ENCODE results near the gene BCLAF1.
"Not testable (repeated sequence)": the region's sequence is repeated elsewhere in the genome, so short reads cannot be mapped to it uniquely, and the experiment has no call there.

BCLAF1 gene

DNA sequence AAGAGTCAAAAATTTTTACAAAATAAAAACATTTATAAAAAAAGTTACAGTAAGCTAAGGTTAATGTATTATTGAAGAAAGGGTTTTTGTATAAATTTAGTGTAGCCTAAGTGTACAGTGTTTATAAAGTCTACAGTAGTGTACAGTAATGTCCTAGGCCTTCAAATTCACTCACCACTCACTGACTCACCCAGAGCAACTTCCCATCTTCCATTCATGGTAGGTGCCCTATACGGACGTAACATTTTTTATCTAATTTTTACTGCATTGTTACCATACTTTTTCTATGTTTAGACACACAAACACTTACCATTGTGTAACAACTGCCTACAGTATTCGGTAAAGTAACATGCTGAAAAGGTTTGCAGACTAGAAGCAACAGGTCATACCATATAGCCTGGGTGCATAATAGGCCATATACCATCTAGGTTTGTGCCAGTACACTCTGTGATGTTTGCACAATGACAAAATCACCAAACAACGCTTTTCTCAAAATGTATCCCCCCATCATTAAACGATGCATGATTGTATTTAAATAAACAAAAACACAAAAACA lies 45.5 kb downstream of the BCLAF1 start:
- Histone ChIP-seq H3K4me3 (ENCODE audit: low read length) (no peak overlapping the region), H3K9ac (ENCODE audit: low read depth, low read length) (no peak overlapping the region), H3K4me1 (ENCODE audit: insufficient read depth, low read length) (peaks cover 5% of the 10 kb centered on the region; the same call in 1 of the 2 replicates), H3K9me3 (ENCODE audit: insufficient read depth, low read depth, low read length) (no peaks in the 10 kb centered on the region), H3K36me3 (ENCODE audit: insufficient read depth, low read length) (peaks cover 50% of the 10 kb centered on the region), H3K27me3 (ENCODE audit: insufficient read depth, low read length) (no peaks in the 10 kb centered on the region), H3K27ac (ENCODE audit: low read depth, low read length) (no peak overlapping the region)
- WGBS: 93% methylated on average over 4 of the region's 5 CpGs

GRCh38 chr6:136236466-136237293 lies 53.0 kb downstream of the BCLAF1 start:
- H3K9ac ChIP-seq (ENCODE audit: low read depth, low read length): no peak overlapping the region
- no peaks in the 10 kb centered on the region for H3K9me3 ChIP-seq (ENCODE audit: insufficient read depth, low read depth, low read length)
- WGBS: 96% methylated on average over 9 of the region's 9 CpGs
- H3K36me3 ChIP-seq (ENCODE audit: insufficient read depth, low read length): peaks cover 32% of the 10 kb centered on the region
- H3K27me3 ChIP-seq (ENCODE audit: insufficient read depth, low read length): no peaks in the 10 kb centered on the region
- no peak overlapping the region for H3K4me3 ChIP-seq (ENCODE audit: low read length)
- H3K27ac ChIP-seq (ENCODE audit: low read depth, low read length): no peak overlapping the region
- no peaks in the 10 kb centered on the region for H3K4me1 ChIP-seq (ENCODE audit: insufficient read depth, low read length)

GRCh38 chr6:136235233-136235564 lies 54.4 kb downstream of the BCLAF1 start:
- WGBS: 88% methylated on average over 4 of the region's 4 CpGs
- Histone ChIP-seq H3K4me3 (ENCODE audit: low read length) (no peak overlapping the region), H3K9ac (ENCODE audit: low read depth, low read length) (no peak overlapping the region), H3K27ac (ENCODE audit: low read depth, low read length) (no peak overlapping the region), H3K4me1 (ENCODE audit: insufficient read depth, low read length) (no peaks in the 10 kb centered on the region), H3K9me3 (ENCODE audit: insufficient read depth, low read depth, low read length) (no peaks in the 10 kb centered on the region), H3K27me3 (ENCODE audit: insufficient read depth, low read length) (no peaks in the 10 kb centered on the region), H3K36me3 (ENCODE audit: insufficient read depth, low read length) (peaks cover 20% of the 10 kb centered on the region)

- no peak overlapping the region for H3K27ac ChIP-seq (ENCODE audit: low read depth, low read length)
- H3K36me3 ChIP-seq (ENCODE audit: insufficient read depth, low read length): peaks cover 2% of the 10 kb centered on the region
- no peak overlapping the region for H3K9ac ChIP-seq (ENCODE audit: low read depth, low read length)
- no peak overlapping the region for H3K4me3 ChIP-seq (ENCODE audit: low read length)
- no peaks in the 10 kb centered on the region for H3K4me1 ChIP-seq (ENCODE audit: insufficient read depth, low read length)
- WGBS: 100% methylated on average over 1 of the region's 1 CpG
- no peaks in the 10 kb centered on the region for H3K27me3 ChIP-seq (ENCODE audit: insufficient read depth, low read length)
- no peaks in the 10 kb centered on the region for H3K9me3 ChIP-seq (ENCODE audit: insufficient read depth, low read depth, low read length)
Measured at GRCh38 chr6:136232701-136233100, 56.9 kb downstream of the BCLAF1 start.

DNA sequence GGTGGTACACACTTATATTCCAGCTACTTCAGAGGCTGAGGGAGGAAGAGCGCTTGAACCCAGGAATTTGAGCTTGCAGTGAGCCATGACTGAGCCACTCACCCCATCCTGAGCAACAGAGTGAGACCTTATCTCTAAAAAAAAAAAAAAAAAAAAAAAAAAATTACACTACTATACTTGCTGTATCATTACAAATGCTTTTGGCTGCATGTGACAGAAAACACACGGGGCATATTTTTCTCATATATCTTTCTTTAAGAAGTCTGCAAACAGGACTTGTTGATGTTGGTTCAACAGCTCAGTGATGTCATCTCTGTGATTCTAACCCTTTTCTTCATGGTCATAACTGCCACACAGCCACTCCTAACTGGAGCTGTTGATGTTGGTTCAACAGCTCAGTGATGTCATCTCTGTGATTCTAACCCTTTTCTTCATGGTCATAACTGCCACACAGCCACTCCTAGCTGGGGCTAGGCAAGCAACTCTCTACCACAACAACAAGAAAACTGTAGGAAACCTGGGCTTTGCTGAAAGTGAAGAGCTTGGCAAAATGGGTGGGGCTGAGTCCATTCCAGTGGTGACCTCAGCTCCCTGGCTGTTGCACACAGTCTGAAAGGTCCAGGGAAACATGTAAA lies 59.3 kb downstream of the BCLAF1 start:
- Histone ChIP-seq H3K9ac (ENCODE audit: low read depth, low read length) (no peak overlapping the region), H3K27me3 (ENCODE audit: insufficient read depth, low read length) (no peaks in the 10 kb centered on the region), H3K9me3 (ENCODE audit: insufficient read depth, low read depth, low read length) (no peaks in the 10 kb centered on the region), H3K4me3 (ENCODE audit: low read length) (no peak overlapping the region), H3K4me1 (ENCODE audit: insufficient read depth, low read length) (no peaks in the 10 kb centered on the region), H3K27ac (ENCODE audit: low read depth, low read length) (no peak overlapping the region), H3K36me3 (ENCODE audit: insufficient read depth, low read length) (no peaks in the 10 kb centered on the region; the same call in 1 of the 2 replicates)
- WGBS: 100% methylated on average over 2 of the region's 2 CpGs

DNA sequence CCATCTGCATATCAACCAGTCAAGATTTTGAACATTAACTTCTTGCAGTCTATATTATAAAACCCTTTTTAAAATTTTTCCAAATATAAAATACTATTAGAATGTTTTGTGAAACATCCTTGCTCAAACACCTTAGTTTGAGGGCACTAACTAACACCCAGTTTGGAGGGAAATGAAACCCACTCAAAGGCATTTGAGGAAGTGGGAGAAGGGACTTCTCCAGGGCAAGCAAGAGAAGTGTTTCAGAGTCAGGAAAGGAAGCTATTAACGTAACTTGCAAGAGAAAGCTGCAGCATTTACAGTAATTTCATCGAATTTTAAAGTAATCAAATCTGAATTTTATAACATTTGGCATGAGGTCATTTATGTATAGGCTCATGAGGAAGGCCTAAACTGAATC lies 60.8 kb downstream of the BCLAF1 start:
- 97% methylated on average over 2 of the region's 2 CpGs for WGBS
- Histone ChIP-seq H3K27me3 (ENCODE audit: insufficient read depth, low read length) (no peaks in the 10 kb centered on the region), H3K4me3 (ENCODE audit: low read length) (no peak overlapping the region), H3K4me1 (ENCODE audit: insufficient read depth, low read length) (no peaks in the 10 kb centered on the region), H3K9me3 (ENCODE audit: insufficient read depth, low read depth, low read length) (no peaks in the 10 kb centered on the region), H3K36me3 (ENCODE audit: insufficient read depth, low read length) (no peaks in the 10 kb centered on the region; the same call in 1 of the 2 replicates), H3K27ac (ENCODE audit: low read depth, low read length) (no peak overlapping the region), H3K9ac (ENCODE audit: low read depth, low read length) (no peak overlapping the region)

- H3K4me1 ChIP-seq (ENCODE audit: insufficient read depth, low read length): no peaks in the 10 kb centered on the region
- no peaks in the 10 kb centered on the region for H3K36me3 ChIP-seq (ENCODE audit: insufficient read depth, low read length)
- no peak overlapping the region for H3K9ac ChIP-seq (ENCODE audit: low read depth, low read length)
- no peaks in the 10 kb centered on the region for H3K9me3 ChIP-seq (ENCODE audit: insufficient read depth, low read depth, low read length)
- WGBS: 96% methylated on average over 4 of the region's 4 CpGs
- H3K4me3 ChIP-seq (ENCODE audit: low read length): no peak overlapping the region
- H3K27ac ChIP-seq (ENCODE audit: low read depth, low read length): no peak overlapping the region
- no peaks in the 10 kb centered on the region for H3K27me3 ChIP-seq (ENCODE audit: insufficient read depth, low read length)
Measured at GRCh38 chr6:136226674-136227377, 62.8 kb downstream of the BCLAF1 start.

DNA sequence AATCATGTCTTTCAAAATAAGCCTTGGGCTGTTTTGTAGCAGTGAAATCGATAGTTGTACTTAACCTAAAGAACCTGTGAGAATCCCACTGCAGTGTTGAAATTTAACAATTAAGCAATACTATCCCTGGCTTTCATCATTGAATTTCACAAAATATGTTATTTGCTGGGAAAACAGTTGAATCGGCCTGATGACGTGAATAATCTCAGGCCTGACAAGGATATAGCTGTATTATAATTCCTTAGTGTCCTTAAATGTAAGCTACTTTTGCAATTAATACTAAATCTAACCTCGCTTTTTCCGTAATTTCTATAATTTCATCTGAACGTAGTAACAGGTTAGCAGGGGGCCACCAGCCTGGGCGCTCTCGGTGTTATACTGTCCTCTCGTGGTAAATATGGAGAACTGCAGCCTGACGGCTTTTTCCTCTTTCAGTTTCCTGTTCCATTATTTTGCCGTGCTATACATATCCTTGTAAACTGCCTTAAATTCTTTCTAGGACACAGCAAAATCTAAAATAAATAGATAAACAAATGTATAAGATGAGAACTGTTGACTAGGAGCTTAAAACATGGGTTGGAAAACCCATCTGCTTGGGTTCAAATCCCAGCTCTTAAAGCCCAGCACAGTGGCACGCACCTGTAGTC lies 63.5 kb downstream of the BCLAF1 start:
- H3K27ac ChIP-seq (ENCODE audit: low read depth, low read length): no peak overlapping the region
- 49% methylated on average over 12 of the region's 12 CpGs for WGBS
- H3K4me3 ChIP-seq (ENCODE audit: low read length): no peak overlapping the region
- no peak overlapping the region for H3K9ac ChIP-seq (ENCODE audit: low read depth, low read length)
- no peaks in the 10 kb centered on the region for H3K4me1 ChIP-seq (ENCODE audit: insufficient read depth, low read length)
- no peaks in the 10 kb centered on the region for H3K27me3 ChIP-seq (ENCODE audit: insufficient read depth, low read length)
- H3K36me3 ChIP-seq (ENCODE audit: insufficient read depth, low read length): no peaks in the 10 kb centered on the region
- H3K9me3 ChIP-seq (ENCODE audit: insufficient read depth, low read depth, low read length): no peaks in the 10 kb centered on the region

GRCh38 chr6:136225496-136225895 lies 64.2 kb downstream of the BCLAF1 start:
- H3K4me1 ChIP-seq (ENCODE audit: insufficient read depth, low read length): no peaks in the 10 kb centered on the region
- no peaks in the 10 kb centered on the region for H3K27me3 ChIP-seq (ENCODE audit: insufficient read depth, low read length)
- no peak overlapping the region for H3K4me3 ChIP-seq (ENCODE audit: low read length)
- no peaks in the 10 kb centered on the region for H3K9me3 ChIP-seq (ENCODE audit: insufficient read depth, low read depth, low read length)
- no peak overlapping the region for H3K27ac ChIP-seq (ENCODE audit: low read depth, low read length)
- H3K36me3 ChIP-seq (ENCODE audit: insufficient read depth, low read length): no peaks in the 10 kb centered on the region
- no peak overlapping the region for H3K9ac ChIP-seq (ENCODE audit: low read depth, low read length)
- 78% methylated on average over 5 of the region's 5 CpGs for WGBS

- H3K27me3 ChIP-seq (ENCODE audit: insufficient read depth, low read length); H3K27ac ChIP-seq (ENCODE audit: low read depth, low read length); H3K4me3 ChIP-seq (ENCODE audit: low read length); H3K9ac ChIP-seq (ENCODE audit: low read depth, low read length); H3K36me3 ChIP-seq (ENCODE audit: insufficient read depth, low read length); H3K9me3 ChIP-seq (ENCODE audit: insufficient read depth, low read depth, low read length); H3K4me1 ChIP-seq (ENCODE audit: insufficient read depth, low read length): not testable (repeated sequence)
- WGBS: 96% methylated on average over 4 of the region's 4 CpGs
Measured at GRCh38 chr6:136224974-136225373, 64.7 kb downstream of the BCLAF1 start.

Data from HUES64 (cell line).